A673 (cell line): ENCODE measurements around the gene SPATS2.

Source experiments
- EZH2 ChIP-seq: fragments of 200-600 bp; sonication (generic); IDR thresholded peaks from 2 replicates; pipeline ENCODE4 v1.6.1; 2017; ENCODE audit warnings: borderline replicate concordance, low read depth, mild to moderate bottlenecking, mixed read lengths, antibody characterized with exemption, low read length; ENCODE audit not compliant: poor library complexity, severe bottlenecking
- TF ChIP-seq, protein P1 (sequence below): fragments of 300-800, 200-600 bp; sonication (generic); conservative IDR thresholded peaks from 2 replicates; pipeline ENCODE4 v1.5.1; 2017; ENCODE audit warnings: low read depth, mild to moderate bottlenecking, antibody characterized with exemption, low read length, moderate library complexity, mixed read lengths

DNA sequence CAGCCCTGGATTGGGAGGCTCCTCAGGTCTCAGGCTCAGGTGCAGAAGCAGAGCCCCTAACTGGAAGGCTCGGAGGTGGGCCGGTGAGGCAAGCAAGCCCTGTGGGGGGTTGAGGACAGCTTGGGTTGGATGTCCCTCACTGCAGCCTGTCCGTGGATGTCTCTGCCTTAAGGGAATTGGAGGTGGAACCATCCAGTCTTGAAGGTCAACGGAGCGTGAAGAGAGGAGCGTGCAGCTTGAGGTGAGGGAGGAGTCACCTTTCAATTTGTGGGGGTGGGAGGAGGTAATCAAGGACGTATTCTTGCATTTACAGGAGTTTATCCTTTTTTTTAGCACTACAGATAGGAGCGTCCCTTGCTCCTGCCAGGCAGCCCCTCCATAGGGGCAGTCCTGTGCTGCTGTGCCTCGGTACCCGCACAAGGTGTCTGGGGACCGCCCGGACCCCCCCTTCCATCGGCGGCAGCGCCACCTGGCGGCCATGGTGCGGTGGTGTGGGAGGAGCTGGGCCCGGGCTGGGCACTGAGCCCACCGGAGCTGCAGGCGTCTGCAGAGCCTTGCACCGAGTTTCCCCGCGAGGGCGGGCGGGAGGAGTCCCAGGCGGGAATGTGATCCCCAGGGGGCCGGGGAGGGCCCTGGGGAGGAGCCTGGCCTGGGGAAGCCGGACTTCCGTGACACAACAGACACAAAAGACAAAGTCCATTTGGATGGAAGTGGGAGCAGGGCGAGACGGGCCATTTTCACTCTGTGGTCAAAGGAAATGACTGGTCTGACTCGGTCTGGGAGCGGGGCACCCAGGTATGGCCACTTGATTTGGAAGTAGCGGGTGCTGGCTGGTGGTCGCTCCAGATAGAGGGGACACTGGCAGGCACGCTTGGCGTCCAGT is 19.7 kb upstream of the SPATS2 start:
- no peak for TF ChIP-seq EZH2
- TF ChIP-seq, protein P1, sequence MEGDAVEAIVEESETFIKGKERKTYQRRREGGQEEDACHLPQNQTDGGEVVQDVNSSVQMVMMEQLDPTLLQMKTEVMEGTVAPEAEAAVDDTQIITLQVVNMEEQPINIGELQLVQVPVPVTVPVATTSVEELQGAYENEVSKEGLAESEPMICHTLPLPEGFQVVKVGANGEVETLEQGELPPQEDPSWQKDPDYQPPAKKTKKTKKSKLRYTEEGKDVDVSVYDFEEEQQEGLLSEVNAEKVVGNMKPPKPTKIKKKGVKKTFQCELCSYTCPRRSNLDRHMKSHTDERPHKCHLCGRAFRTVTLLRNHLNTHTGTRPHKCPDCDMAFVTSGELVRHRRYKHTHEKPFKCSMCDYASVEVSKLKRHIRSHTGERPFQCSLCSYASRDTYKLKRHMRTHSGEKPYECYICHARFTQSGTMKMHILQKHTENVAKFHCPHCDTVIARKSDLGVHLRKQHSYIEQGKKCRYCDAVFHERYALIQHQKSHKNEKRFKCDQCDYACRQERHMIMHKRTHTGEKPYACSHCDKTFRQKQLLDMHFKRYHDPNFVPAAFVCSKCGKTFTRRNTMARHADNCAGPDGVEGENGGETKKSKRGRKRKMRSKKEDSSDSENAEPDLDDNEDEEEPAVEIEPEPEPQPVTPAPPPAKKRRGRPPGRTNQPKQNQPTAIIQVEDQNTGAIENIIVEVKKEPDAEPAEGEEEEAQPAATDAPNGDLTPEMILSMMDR: peak; percentile 99
